Endothelial cell of coronary artery (primary cell): ENCODE measurements around the gene MISP. TPM values are rescaled to one million over a fixed set of nuclear protein-coding genes. Genes with fewer than 3 reads are reported as not detected.

Experiments used
- total RNA-seq: library from RNA; depleted of rRNA; stranded (reverse); fragments of >200 nt; gene quantifications from 2 replicates; pipeline ENCODE4 v1.2.3, GENCODE V29; 2014

The MISP gene, protein sequence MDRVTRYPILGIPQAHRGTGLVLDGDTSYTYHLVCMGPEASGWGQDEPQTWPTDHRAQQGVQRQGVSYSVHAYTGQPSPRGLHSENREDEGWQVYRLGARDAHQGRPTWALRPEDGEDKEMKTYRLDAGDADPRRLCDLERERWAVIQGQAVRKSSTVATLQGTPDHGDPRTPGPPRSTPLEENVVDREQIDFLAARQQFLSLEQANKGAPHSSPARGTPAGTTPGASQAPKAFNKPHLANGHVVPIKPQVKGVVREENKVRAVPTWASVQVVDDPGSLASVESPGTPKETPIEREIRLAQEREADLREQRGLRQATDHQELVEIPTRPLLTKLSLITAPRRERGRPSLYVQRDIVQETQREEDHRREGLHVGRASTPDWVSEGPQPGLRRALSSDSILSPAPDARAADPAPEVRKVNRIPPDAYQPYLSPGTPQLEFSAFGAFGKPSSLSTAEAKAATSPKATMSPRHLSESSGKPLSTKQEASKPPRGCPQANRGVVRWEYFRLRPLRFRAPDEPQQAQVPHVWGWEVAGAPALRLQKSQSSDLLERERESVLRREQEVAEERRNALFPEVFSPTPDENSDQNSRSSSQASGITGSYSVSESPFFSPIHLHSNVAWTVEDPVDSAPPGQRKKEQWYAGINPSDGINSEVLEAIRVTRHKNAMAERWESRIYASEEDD
- under 0.01 TPM in 1 of 2 replicates, not detected in the other for total RNA-seq

DNA sequence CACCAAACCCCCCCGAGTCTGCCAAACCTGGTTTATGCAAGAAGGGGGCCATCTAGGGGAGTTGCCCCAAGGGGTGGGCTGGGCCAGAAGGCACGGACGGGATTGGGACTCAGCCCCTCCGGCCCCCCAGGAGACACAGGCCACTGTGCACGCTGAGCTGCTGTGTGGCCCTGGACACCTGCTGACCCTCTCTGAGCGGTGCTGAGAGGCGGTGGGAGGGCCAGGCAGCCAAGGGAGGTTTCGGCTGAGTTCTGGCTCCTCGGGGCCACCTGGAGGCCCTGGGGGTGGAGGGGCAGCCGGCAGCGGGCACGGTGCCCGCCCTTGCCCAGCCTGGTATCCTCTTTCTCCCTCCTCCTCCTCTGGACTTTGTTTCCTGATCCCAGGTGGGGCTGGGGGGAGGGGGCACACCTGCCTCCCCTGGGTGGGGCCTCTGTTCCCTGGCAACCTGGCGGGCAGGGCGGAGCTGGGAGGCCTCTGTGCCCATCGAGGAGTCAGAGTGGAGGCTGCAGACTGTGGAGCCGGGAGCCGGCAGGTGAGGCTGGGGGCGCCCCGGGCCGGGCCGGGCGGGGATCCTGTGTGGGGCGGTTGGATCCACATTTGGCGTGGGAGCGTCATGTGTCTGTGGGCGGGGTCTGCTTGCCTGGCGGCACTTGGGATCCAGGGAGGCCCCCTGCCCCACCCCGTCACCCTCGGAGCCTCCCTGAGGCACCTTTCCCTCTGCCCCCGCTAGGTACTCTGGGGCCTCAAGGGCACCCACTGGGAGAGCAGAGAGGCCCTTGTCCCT, at the start of gene MISP:
Gene MISP (plus strand): TSS at position 473 of the 784 bp plus-strand sequence. CDS start 5,835 bp downstream, outside the sequence.

DNA sequence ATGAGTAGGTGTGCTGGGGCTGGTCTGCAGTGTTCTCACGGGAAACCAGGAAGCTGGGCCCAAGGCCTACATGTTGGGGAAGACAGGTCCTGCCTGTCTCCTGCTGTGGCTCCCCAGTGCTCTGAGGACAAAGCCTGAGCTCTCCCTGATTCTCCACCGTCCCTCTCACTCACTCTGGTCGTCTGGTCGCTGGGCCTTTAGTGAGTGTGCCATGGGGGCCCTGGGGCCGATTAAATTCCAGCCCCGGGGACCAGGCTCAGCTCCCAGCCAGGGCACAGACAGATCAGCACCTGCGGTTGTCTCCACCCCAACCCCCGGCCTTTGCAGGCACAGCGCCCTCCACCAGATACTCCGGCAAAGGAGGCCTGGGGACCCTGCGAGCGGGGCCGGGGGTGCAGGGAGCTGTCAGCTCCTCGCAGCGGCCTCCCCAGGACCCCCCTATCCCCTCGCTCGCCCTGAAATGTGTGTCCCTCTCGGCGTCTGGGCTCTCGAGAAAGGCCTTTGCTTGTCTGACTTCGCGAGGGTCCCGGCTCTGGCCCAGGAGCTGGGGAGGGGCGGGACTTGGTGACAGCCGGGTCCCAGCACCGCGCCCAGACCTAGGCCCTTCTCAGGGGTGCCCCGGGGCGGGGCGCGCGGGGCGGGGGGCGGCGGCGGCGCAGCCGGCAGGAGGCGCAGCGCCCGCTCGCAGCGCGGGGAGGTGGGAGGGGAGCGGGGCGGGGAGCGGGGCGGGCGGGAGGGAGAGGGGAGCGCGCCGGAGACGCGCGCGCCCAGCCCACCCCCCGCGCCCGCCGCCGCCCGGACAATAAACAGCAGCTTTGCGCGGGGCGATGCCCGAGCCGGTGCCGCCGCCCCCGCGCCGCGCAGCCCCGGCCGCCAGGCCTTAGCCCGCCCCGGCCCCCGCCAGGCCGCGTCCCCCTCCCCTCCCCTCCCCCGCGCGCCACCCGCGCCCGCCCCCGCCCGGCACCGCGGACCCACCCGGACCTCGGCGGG, 42.5 kb upstream of the MISP start, which contains the start of gene PALM:
Gene PALM (plus strand): TSS at position 782 of the 990 bp plus-strand sequence. CDS start 212 bp downstream, outside the sequence.

DNA sequence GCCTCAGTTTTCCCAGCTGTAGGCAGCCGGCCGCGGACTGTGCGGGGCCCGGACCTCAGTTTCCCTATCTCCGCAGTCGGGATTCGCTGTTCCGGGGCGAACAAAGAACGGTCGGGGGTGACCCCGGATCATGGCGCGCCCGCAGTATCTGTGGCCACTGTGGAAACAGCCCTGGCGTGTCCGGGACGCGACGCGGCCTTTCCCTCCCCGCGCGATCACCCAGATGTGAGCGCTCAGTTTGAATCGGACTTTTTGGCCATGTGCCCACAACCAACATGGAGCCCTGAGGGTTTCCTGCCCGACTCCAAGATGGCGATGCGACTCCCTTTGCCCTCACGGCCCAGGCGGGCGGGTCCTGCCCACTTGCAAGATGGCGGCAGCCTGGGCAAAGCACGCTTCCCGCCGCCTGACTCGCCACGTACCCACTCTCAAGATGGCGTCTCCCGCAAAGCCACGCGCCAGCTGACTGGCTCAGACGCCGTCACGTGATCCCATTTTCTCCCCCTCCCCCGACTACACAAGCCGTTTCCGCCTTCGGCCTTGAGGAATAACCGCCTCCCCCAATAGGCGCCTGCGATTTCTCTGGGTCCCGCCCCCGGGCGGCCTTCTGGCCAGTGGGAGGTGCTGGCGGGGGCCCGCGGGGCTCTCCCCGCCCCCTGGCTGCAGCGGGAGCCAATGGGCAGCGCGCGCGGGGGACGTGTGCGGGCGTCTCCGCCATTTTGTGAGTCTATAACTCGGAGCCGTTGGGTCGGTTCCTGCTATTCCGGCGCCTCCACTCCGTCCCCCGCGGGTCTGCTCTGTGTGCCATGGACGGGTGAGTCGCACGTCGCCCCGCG, 46.0 kb downstream of the MISP start, which contains the start of gene PTBP1:
Gene PTBP1 (plus strand): TSS at position 761 of the 836 bp plus-strand sequence. CDS start 46 bp downstream, at position 807.

Other genes starting within 250 kb of the MISP start
- gene TPGS1, start 243.6 kb upstream of the MISP start, total RNA-seq, result 26.5 and 27.4 TPM in 2 replicates
- gene CDC34, start 219.4 kb upstream of the MISP start, total RNA-seq, result 107 and 112 TPM in 2 replicates
- not detected in 2 replicates for gene GZMM, start 207.1 kb upstream of the MISP start, total RNA-seq
- 281 and 352 TPM in 2 replicates for gene BSG, start 178.5 kb upstream of the MISP start, total RNA-seq
- 0.63 and 2.9 TPM in 2 replicates for gene HCN2, start 161.2 kb upstream of the MISP start, total RNA-seq
- 26.4 and 40.2 TPM in 2 replicates for gene POLRMT, start 117.6 kb upstream of the MISP start, total RNA-seq
- 0.09 TPM in 1 of 2 replicates, not detected in the other for gene FGF22, start 111.2 kb upstream of the MISP start, total RNA-seq
- 23.8 and 28.8 TPM in 2 replicates for gene RNF126, start 87.9 kb upstream of the MISP start, total RNA-seq
- 19.2 and 77.1 TPM in 2 replicates for gene FSTL3, start 74.7 kb upstream of the MISP start, total RNA-seq
- not detected in 2 replicates for gene PRSS57, start 55.7 kb upstream of the MISP start, total RNA-seq
- gene PALM, start 42.2 kb upstream of the MISP start, total RNA-seq, result 2.8 and 6.8 TPM in 2 replicates
- 129 and 144 TPM in 2 replicates for gene PTBP1, start 46.3 kb downstream of the MISP start, total RNA-seq
- 0.19 and 0.36 TPM in 2 replicates for gene PLPPR3, start 70.8 kb downstream of the MISP start, total RNA-seq
- not detected in 2 replicates for gene AZU1, start 76.7 kb downstream of the MISP start, total RNA-seq
- gene PRTN3, start 89.9 kb downstream of the MISP start, total RNA-seq, result not detected in 2 replicates
- gene ELANE, start 101.2 kb downstream of the MISP start, total RNA-seq, result not detected in 2 replicates
- gene CFD, start 108.6 kb downstream of the MISP start, total RNA-seq, result 0.28 and 1.4 TPM in 2 replicates
- 25.1 and 27.3 TPM in 2 replicates for gene MED16, start 142.1 kb downstream of the MISP start, total RNA-seq
- gene RNU6-9, start 142.4 kb downstream of the MISP start, total RNA-seq, result not detected in 2 replicates
- gene R3HDM4, start 162.1 kb downstream of the MISP start, total RNA-seq, result 18.2 and 23.4 TPM in 2 replicates
- gene KISS1R, start 166.2 kb downstream of the MISP start, total RNA-seq, result not detected in 2 replicates
- 4.9 and 8.7 TPM in 2 replicates for gene ARID3A, start 174.9 kb downstream of the MISP start, total RNA-seq
- gene WDR18, start 233.2 kb downstream of the MISP start, total RNA-seq, result 141 and 143 TPM in 2 replicates
- 0.19 and 0.27 TPM in 2 replicates for gene GRIN3B, start 249.3 kb downstream of the MISP start, total RNA-seq